ENCODE data around the gene TNFRSF12A. TPM values are rescaled to one million over a fixed set of nuclear protein-coding genes. Genes with fewer than 3 reads are reported as not detected.

The TNFRSF12A gene
- total and polyA plus RNA-seq, 9 of the 15 experiments (the other 6 are each of a cell fraction or from before 2014, with no cell fraction given): 0.41 to 61.8 (median 26.5) TPM

DNA sequence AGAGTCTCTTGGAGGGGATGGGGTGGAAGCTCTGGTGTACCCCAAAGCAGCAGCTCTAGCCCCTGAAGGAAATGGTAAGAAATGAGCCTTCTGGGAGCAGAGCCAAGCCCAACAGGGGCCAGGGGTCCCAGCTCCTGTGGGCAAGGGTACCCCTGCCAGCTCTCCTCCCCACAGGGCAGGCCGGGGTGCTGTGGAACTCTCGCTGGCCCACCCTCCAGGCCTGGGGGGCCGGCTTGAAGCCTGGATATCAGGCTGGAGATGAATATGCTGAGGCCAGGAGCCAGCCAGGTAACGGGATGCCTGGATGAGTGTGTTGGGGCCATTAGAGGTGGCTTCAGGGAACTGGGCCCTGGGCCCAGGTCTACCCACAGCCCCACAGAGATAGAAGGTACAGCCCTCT is 19.6 kb upstream of the TNFRSF12A start:
- Histone ChIP-seq H3K9me1 (ENCODE audit: control insufficient read depth, insufficient read depth, low read length) (no peaks in the 10 kb centered on the region), H3K4me2 (ENCODE audit: insufficient read depth, low read length) (no peak overlapping the region), H4K20me1 (replicated peaks; ENCODE audit: control insufficient read depth, insufficient read depth, low read length) (no peaks in the 10 kb centered on the region), H3K27me3 (ENCODE audit: control insufficient read depth in 2 of 2, insufficient read depth in 2 of 2, low read length in 2 of 2) (no peaks in the 10 kb centered on the region), H3K4me1 (replicated peaks in 1 of 2; ENCODE audit: control insufficient read depth in 2 of 2, insufficient read depth in 2 of 2, low read length in 2 of 2) (peaks cover 0 to 40% of the 10 kb centered on the region in 2 experiments; a peak in 2 of 5 replicates), H3K9me3 (replicated peaks; ENCODE audit: control insufficient read depth, insufficient read depth, low read depth, low read length) (no peaks in the 10 kb centered on the region), H3K27ac (ENCODE audit: extremely low read depth, low read depth, low read length) (no peak overlapping the region), H3K9ac (ENCODE audit: insufficient read depth in 1 of 2, low read depth in 2 of 2, low read length in 2 of 2) (peak overlapping the region in 1 of 2 experiments; percentile 78; a peak in 2 of 4 replicates), H3K79me2 (ENCODE audit: control insufficient read depth, insufficient read depth, low read length) (peaks cover 6% of the 10 kb centered on the region; the same call in 2 of the 3 replicates), H3K36me3 (ENCODE audit: control insufficient read depth, insufficient read depth, low read length) (no peaks in the 10 kb centered on the region), H2AFZ (ENCODE audit: low read depth, low read length) (no peak overlapping the region), H3K4me3 (no peak overlapping the region)
- TF ChIP-seq SPI1 (IDR thresholded peaks at IDR 0.05; ENCODE audit: borderline replicate concordance, low read depth, low read length) (no peak), MYBL2 (IDR thresholded peaks at IDR 0.05; ENCODE audit: low read depth) (no peak), MYBL2 (CRISPR knock-in tag; IDR thresholded peaks at IDR 0.05; ENCODE audit: borderline replicate concordance) (no peak), TAF7 (tag; IDR thresholded peaks at IDR 0.05) (no peak), BCLAF1 (IDR thresholded peaks at IDR 0.05; ENCODE audit: borderline replicate concordance in 1 of 2, control insufficient read depth in 1 of 2, low read depth in 2 of 2, low read length in 1 of 2) (no peak), GATA2 (CRISPR knock-in tag; IDR thresholded peaks at IDR 0.05) (no peak), PPARD (CRISPR knock-in tag; IDR thresholded peaks at IDR 0.05) (no peak), ZNF165 (CRISPR knock-in tag; IDR thresholded peaks at IDR 0.05; ENCODE audit: borderline replicate concordance) (no peak), CTBP1 (IDR thresholded peaks at IDR 0.05; ENCODE audit: borderline replicate concordance) (no peak), ZNF583 (CRISPR knock-in tag; IDR thresholded peaks at IDR 0.05) (no peak), ZNF217 (CRISPR knock-in tag; IDR thresholded peaks at IDR 0.05) (no peak), ZBTB8A (IDR thresholded peaks at IDR 0.05; ENCODE audit: partially characterized antibody) (no peak), NEUROD1 (IDR thresholded peaks at IDR 0.05; ENCODE audit: borderline replicate concordance, low read depth, low read length, partially characterized antibody) (no peak), MEIS2 (IDR thresholded peaks at IDR 0.05; ENCODE audit: partially characterized antibody) (no peak)
- POLR2A ChIA-PET: interaction anchor here (0.6 to 1.0 kb wide), 6 partner anchors 15 to 802 kb away, joined by 3 read pairs; no protein-coding TSS in a partner anchor
- DNase-seq (ENCODE audit: extremely low read depth in 1 of 4, low spot score in 3 of 4) (no peak), FAIRE-seq (no peak), ATAC-seq (no peak)
- BruUV-seq (replicated peaks): no TSS peak
- CTCF ChIA-PET (ENCODE audit: low intra/inter-chr PET ratio): no interaction called here
- intact Hi-C loops (cut with micrococcal nuclease): no loop called here
- in situ Hi-C loops (cut with MboI): no loop called here
- WGBS (ENCODE audit: insufficient coverage, low coverage, missing lambda C conversion rate): 63% methylated on average over 4 of the region's 4 CpGs

Measured in K562 (cell line).